Endothelial cell (in vitro differentiated cells): ENCODE results near the gene NADK. TPM values are rescaled to one million over a fixed set of nuclear protein-coding genes. Genes with fewer than 3 reads are reported as not detected.

Experiments used
- DNase-seq: peaks from one replicate; pipeline ENCODE4 v3.0.0; 2021; ENCODE audit warnings: low spot score
- H3K27ac Mint-ChIP-seq: one replicate; pipeline ENCODE4 v1.8.0; 2021; ENCODE audit warnings: mixed read lengths, inconsistent platforms; ENCODE audit not compliant: unreplicated experiment
- H3K27me3 Mint-ChIP-seq: one replicate; pipeline ENCODE4 v1.8.0; 2021; ENCODE audit warnings: mild to moderate bottlenecking, moderate library complexity, mixed read lengths, inconsistent platforms; ENCODE audit not compliant: unreplicated experiment
- H3K36me3 Mint-ChIP-seq: one replicate; pipeline ENCODE4 v1.8.0; 2021; ENCODE audit warnings: mild to moderate bottlenecking, low read depth, mixed read lengths, inconsistent platforms; ENCODE audit not compliant: unreplicated experiment
- H3K4me1 Mint-ChIP-seq: one replicate; pipeline ENCODE4 v1.8.0; 2021; ENCODE audit warnings: mild to moderate bottlenecking, mixed read lengths, inconsistent platforms; ENCODE audit not compliant: unreplicated experiment
- H3K4me3 Mint-ChIP-seq: one replicate; pipeline ENCODE4 v1.8.0; 2021; ENCODE audit warnings: mild to moderate bottlenecking, mixed read lengths, inconsistent platforms; ENCODE audit not compliant: unreplicated experiment
- H3K9me3 Mint-ChIP-seq: one replicate; pipeline ENCODE4 v1.8.0; 2021; ENCODE audit warnings: mixed read lengths, inconsistent platforms; ENCODE audit not compliant: unreplicated experiment
- total RNA-seq: library from RNA; stranded (reverse); fragmentation: NEBNext Ultra II Directional; extraction: Animal tissue kit (Norgen Biotek cat#: 25700); gene quantifications from one replicate; pipeline ENCODE4 v1.2.1, GENCODE V29; 2021; ENCODE audit not compliant: unreplicated experiment
- TF ChIP-seq, protein P1 (sequence below): fragments of 200-600 bp; sonication (generic); IDR thresholded peaks from one replicate; pipeline ENCODE4 v1.5.0; 2021; ENCODE audit warnings: antibody characterized with exemption; ENCODE audit not compliant: unreplicated experiment

Gene NADK
- total RNA-seq, 1 donor from 2014 or later = 85.4 TPM

DNA sequence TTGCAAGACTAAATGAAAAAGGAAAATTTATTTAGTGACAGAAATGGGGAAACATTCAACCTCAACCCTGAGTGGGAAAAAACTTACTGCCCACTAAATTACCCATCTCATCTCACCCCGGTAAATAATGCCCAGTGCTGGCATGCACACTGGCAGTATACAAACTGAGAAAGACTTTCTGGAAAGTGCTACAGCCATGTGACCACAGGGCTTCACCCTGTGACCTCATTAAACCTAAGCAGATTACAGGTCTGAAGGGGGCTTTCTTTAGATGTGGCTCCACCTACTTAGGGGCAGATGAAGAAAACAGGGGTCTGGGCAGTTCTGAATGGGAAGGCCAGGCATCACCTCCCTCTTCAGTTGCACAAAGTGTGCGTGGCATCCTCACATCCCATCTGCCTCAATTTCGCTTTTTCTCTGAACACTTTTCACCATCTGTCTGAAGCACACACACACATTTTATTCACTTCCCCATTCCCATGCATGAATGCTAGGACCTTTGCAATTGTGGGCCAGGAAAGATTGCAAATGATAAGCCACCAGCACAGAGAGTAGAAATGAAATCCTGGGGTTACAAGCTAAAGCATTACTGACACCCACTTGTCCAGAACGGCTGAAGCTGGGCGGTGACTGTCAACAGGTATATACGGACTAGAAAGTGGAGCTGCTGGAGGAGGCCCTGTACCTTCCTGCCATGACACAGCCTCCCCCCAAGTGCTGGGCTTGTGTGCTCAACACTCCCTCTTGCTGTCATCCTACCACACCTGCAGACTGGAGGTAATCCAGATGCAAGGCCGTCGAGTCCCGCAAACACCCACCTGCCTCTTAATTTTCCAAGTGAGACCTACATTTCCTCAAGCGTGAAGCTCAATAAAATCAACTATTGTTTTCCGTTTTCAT is 2.7 kb downstream of the NADK start:
- H3K4me3 Mint-ChIP-seq = peak overlapping the region; percentile 82
- H3K9me3 Mint-ChIP-seq = no peaks in the 10 kb centered on the region
- no peak overlapping the region for H3K27ac Mint-ChIP-seq
- peaks cover 8% of the 10 kb centered on the region for H3K36me3 Mint-ChIP-seq
- peaks cover 14% of the 10 kb centered on the region for H3K27me3 Mint-ChIP-seq
- DNase-seq = no peak
- H3K4me1 Mint-ChIP-seq = peaks cover 22% of the 10 kb centered on the region
- TF ChIP-seq, protein P1, sequence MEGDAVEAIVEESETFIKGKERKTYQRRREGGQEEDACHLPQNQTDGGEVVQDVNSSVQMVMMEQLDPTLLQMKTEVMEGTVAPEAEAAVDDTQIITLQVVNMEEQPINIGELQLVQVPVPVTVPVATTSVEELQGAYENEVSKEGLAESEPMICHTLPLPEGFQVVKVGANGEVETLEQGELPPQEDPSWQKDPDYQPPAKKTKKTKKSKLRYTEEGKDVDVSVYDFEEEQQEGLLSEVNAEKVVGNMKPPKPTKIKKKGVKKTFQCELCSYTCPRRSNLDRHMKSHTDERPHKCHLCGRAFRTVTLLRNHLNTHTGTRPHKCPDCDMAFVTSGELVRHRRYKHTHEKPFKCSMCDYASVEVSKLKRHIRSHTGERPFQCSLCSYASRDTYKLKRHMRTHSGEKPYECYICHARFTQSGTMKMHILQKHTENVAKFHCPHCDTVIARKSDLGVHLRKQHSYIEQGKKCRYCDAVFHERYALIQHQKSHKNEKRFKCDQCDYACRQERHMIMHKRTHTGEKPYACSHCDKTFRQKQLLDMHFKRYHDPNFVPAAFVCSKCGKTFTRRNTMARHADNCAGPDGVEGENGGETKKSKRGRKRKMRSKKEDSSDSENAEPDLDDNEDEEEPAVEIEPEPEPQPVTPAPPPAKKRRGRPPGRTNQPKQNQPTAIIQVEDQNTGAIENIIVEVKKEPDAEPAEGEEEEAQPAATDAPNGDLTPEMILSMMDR = no peak

DNA sequence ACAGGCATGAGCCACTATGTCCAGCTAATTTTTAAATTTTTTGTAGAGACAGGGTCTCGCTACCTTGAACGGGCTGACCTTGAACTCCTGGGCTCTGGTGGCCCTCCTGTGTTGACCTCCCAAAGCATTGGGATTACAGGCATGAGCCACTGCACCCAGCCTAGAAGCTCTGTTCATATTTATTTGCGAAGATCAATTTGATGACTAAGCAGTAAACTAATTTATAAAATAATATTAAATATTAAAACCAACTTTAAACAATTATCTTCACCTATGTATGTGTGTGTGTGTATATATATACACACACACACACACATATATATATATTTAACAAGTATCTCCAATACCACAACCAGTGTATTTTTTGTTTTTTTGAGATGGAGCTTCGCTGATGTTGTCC is 4.4 kb downstream of the NADK start:
- TF ChIP-seq, protein P1 = no peak
- peaks cover 6% of the 10 kb centered on the region for H3K27me3 Mint-ChIP-seq
- peaks cover 15% of the 10 kb centered on the region for H3K4me1 Mint-ChIP-seq
- H3K27ac Mint-ChIP-seq = no peak overlapping the region
- no peaks in the 10 kb centered on the region for H3K9me3 Mint-ChIP-seq
- no peak for DNase-seq
- H3K4me3 Mint-ChIP-seq = no peak overlapping the region
- H3K36me3 Mint-ChIP-seq = peaks cover 8% of the 10 kb centered on the region

DNA sequence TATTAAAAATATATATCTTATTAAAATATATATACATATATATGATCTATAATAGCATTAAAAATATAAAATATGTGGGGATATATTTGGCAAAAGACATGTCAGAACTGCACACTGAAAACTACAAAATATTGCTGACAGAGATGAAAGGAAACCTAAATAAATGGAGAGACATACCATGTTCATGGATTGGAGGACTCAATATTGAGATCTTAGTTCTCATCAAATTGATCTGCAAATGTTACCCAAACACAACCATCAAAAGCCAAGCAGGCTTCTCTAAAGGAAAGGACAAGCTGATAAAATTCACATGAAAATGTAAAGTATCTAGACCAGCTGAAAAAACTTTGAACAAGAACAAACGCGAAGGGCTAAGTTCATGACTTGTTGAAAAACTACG is 7.2 kb downstream of the NADK start:
- peaks cover 13% of the 10 kb centered on the region for H3K36me3 Mint-ChIP-seq
- no peak overlapping the region for H3K27ac Mint-ChIP-seq
- H3K27me3 Mint-ChIP-seq = peaks cover 2% of the 10 kb centered on the region
- H3K9me3 Mint-ChIP-seq = no peaks in the 10 kb centered on the region
- H3K4me3 Mint-ChIP-seq = peak overlapping the region; percentile 3
- DNase-seq = no peak
- TF ChIP-seq, protein P1 = no peak
- peaks cover 6% of the 10 kb centered on the region for H3K4me1 Mint-ChIP-seq

DNA sequence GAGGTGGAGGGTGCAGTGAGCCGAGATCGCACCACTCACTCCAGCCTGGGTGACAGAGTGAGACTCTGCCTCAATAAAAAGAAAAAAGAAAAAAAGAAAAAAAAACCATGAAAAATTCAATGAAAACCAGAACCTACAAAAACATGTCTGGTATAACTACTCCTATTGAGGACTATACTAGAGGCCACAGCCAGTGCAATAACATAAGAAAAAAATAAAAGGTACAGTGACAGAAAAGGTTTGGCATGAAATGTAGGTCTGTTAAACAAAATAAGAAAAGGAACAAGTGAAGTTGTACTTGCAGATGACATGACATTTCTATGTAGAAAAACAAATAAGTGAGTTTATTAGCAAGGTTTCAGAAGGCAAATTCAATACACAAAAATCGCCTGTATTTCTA is 8.2 kb downstream of the NADK start:
- H3K4me1 Mint-ChIP-seq = no peaks in the 10 kb centered on the region
- TF ChIP-seq, protein P1 = no peak
- H3K27ac Mint-ChIP-seq = no peak overlapping the region
- peaks cover 13% of the 10 kb centered on the region for H3K36me3 Mint-ChIP-seq
- H3K4me3 Mint-ChIP-seq = no peak overlapping the region
- H3K27me3 Mint-ChIP-seq = no peaks in the 10 kb centered on the region
- no peak for DNase-seq
- H3K9me3 Mint-ChIP-seq = no peaks in the 10 kb centered on the region
